GM23338 (cell line): ENCODE data around the gene SNX10. TPM values are rescaled to one million over a fixed set of nuclear protein-coding genes. Genes with fewer than 3 reads are reported as not detected.

ENCODE experiments used
- ATAC-seq: fragments of 200-7000 bp; cut with Tn5 transposase; 3 replicates; pipeline ENCODE4 v1.9.1; 2020
- DNase-seq: peaks from one replicate; pipeline ENCODE4 v3.0.0-alpha.2; 2015; ENCODE audit warnings: low spot score
- H2AFZ ChIP-seq: fragments of 200-600 bp; sonication (generic); 2 replicates; pipeline ENCODE4 v1.8.0; 2016; ENCODE audit warnings: antibody characterized with exemption, mild to moderate bottlenecking, moderate library complexity
- H3F3A ChIP-seq: fragments of 200-600 bp; sonication (generic); replicated peaks from 2 replicates; pipeline ENCODE4 v1.8.0; 2017; ENCODE audit warnings: antibody characterized with exemption, mixed run types, low read depth
- H3K27ac ChIP-seq: fragments of 200-600 bp; sonication (generic); 2 replicates; pipeline ENCODE4 v1.6.1; 2016; ENCODE audit warnings: low read depth
- H3K27me3 ChIP-seq: fragments of 200-600 bp; sonication (generic); 2 replicates; pipeline ENCODE4 v1.8.0; 2016; ENCODE audit warnings: mild to moderate bottlenecking, mixed run types, moderate library complexity; ENCODE audit not compliant: insufficient read depth
- H3K36me3 ChIP-seq: fragments of 200-600 bp; sonication (generic); 2 replicates; pipeline ENCODE4 v1.8.0; 2016; ENCODE audit warnings: mild to moderate bottlenecking; ENCODE audit not compliant: insufficient read depth
- H3K4me1 ChIP-seq: fragments of 200-600 bp; sonication (generic); 2 replicates; pipeline ENCODE4 v1.8.0; 2016; ENCODE audit warnings: mild to moderate bottlenecking, moderate library complexity; ENCODE audit not compliant: insufficient read depth
- H3K4me2 ChIP-seq: fragments of 200-600 bp; sonication (generic); 2 replicates; pipeline ENCODE4 v1.7.1; 2017; ENCODE audit warnings: mixed run types
- H3K4me3 ChIP-seq: fragments of 200-600 bp; sonication (generic); 2 replicates; pipeline ENCODE4 v1.6.1; 2016; ENCODE audit warnings: mixed run types
- H3K79me2 ChIP-seq: fragments of 200-600 bp; sonication (generic); replicated peaks from 2 replicates; pipeline ENCODE4 v1.8.0; 2017; ENCODE audit warnings: mild to moderate bottlenecking; ENCODE audit not compliant: insufficient read depth
- H3K9me2 ChIP-seq: fragments of 200-600 bp; sonication (generic); 2 replicates; pipeline ENCODE4 v1.8.0; 2017; ENCODE audit not compliant: insufficient read depth
- H4K20me1 ChIP-seq: fragments of 200-600 bp; sonication (generic); replicated peaks from 2 replicates; pipeline ENCODE4 v1.8.0; 2017; ENCODE audit warnings: mild to moderate bottlenecking; ENCODE audit not compliant: insufficient read depth
- H3K27ac Mint-ChIP-seq: 2 replicates; pipeline ENCODE4 v1.8.0; 2020; ENCODE audit warnings: inconsistent platforms, mild to moderate bottlenecking, moderate library complexity, mixed read lengths
- H3K27me3 Mint-ChIP-seq: 3 replicates; pipeline ENCODE4 v1.8.0; 2022; ENCODE audit warnings: low read depth, mild to moderate bottlenecking, moderate library complexity, mixed read lengths, inconsistent platforms; ENCODE audit not compliant: insufficient read depth, poor library complexity
- H3K36me3 Mint-ChIP-seq: 3 replicates; pipeline ENCODE4 v1.8.0; 2021; ENCODE audit warnings: low read depth, mild to moderate bottlenecking, inconsistent platforms, moderate library complexity, mixed read lengths
- H3K4me1 Mint-ChIP-seq: 3 replicates; pipeline ENCODE4 v1.8.0; 2020; ENCODE audit warnings: mild to moderate bottlenecking, inconsistent platforms, mixed read lengths
- H3K4me3 Mint-ChIP-seq: 3 replicates; pipeline ENCODE4 v1.8.0; 2021; ENCODE audit warnings: moderate library complexity, mild to moderate bottlenecking, inconsistent platforms, mixed read lengths
- H3K9me3 Mint-ChIP-seq: 3 replicates; pipeline ENCODE4 v1.8.0; 2020; ENCODE audit warnings: moderate library complexity, mild to moderate bottlenecking, inconsistent platforms, mixed read lengths
- CREB1 ChIP-seq: fragments of 250-450 bp; sonication (Bioruptor Pico); IDR thresholded peaks from 2 replicates; pipeline ENCODE4 v1.5.0; 2020; ENCODE audit warnings: low read depth, mild to moderate bottlenecking, moderate library complexity
- ETS1 ChIP-seq: IDR thresholded peaks from 2 replicates; pipeline ENCODE4 v1.6.1; 2016; ENCODE audit warnings: antibody characterized with exemption
- EZH2 ChIP-seq: fragments of 200-600 bp; sonication (generic); IDR thresholded peaks from one replicate; pipeline ENCODE4 v1.8.0; 2017; ENCODE audit warnings: antibody characterized with exemption, mild to moderate bottlenecking, low read depth; ENCODE audit not compliant: unreplicated experiment
- EZH2phosphoT487 ChIP-seq: fragments of 200-600 bp; sonication (generic); IDR thresholded peaks from one replicate; pipeline ENCODE4 v1.8.1; 2018; ENCODE audit warnings: antibody characterized with exemption; ENCODE audit not compliant: unreplicated experiment
- JUNB ChIP-seq: IDR thresholded peaks from one replicate; pipeline ENCODE4 v1.6.1; 2016; ENCODE audit warnings: antibody characterized with exemption; ENCODE audit not compliant: unreplicated experiment
- POLR2AphosphoS5 ChIP-seq: IDR thresholded peaks from 2 replicates; pipeline ENCODE4 v1.6.1; 2016; ENCODE audit warnings: antibody characterized with exemption, low read depth
- REST ChIP-seq: IDR thresholded peaks from one replicate; pipeline ENCODE4 v1.6.1; 2018; ENCODE audit warnings: antibody characterized with exemption; ENCODE audit not compliant: unreplicated experiment
- STAT1 ChIP-seq: IDR thresholded peaks from one replicate; pipeline ENCODE4 v1.6.1; 2016; ENCODE audit warnings: antibody characterized with exemption; ENCODE audit not compliant: unreplicated experiment
- ZNF114 ChIP-seq: fragments of 250-450 bp; sonication (Bioruptor Pico); IDR thresholded peaks from 2 replicates; pipeline ENCODE4 v1.5.0; 2020; ENCODE audit warnings: mild to moderate bottlenecking, moderate library complexity
- ZNF462 ChIP-seq: fragments of 250-450 bp; sonication (Bioruptor Pico); IDR thresholded peaks from 2 replicates; pipeline ENCODE4 v1.5.0; 2020; ENCODE audit warnings: mild to moderate bottlenecking, moderate library complexity
- polyA plus RNA-seq: library from polyadenylated mRNA; unstranded; fragments of >200 nt; fragmentation: Nextera tagmentation; extraction: Ambion mirVana; gene quantifications from 2 replicates; pipeline ENCODE4 v1.2.1, GENCODE V29; 2016
- total RNA-seq: library from RNA; depleted of rRNA; stranded (reverse); fragments of >200 nt; shearing (Covaris generic); gene quantifications from 2 replicates; pipeline ENCODE4 v1.2.3, GENCODE V29; 2014

The SNX10 gene
- total and polyA plus RNA-seq, 2 experiments from 2014 or later: 15.8 to 17.8 TPM

GRCh38 chr7:26403640-26404039 lies 112.0 kb downstream of the SNX10 start:
- Mint-ChIP-seq H3K27me3 (peaks cover 7% of the 10 kb centered on the region), H3K27ac (no peak overlapping the region), H3K9me3 (no peaks in the 10 kb centered on the region; the same call in 2 of the 3 replicates), H3K36me3 (no peaks in the 10 kb centered on the region; the same call in 2 of the 3 replicates), H3K4me1 (peaks cover 15% of the 10 kb centered on the region), H3K4me3 (no peak overlapping the region)
- no peak overlapping the region for H2AFZ ChIP-seq
- H3K36me3 ChIP-seq: no peaks in the 10 kb centered on the region
- H3K79me2 ChIP-seq: no peaks in the 10 kb centered on the region
- DNase-seq (no peak), ATAC-seq (no peak)
- TF ChIP-seq ZNF462 (no peak), JUNB (no peak), EZH2 (no peak), EZH2phosphoT487 (no peak), REST (no peak), CREB1 (CRISPR knock-in tag) (no peak), ETS1 (no peak), STAT1 (no peak), ZNF114 (CRISPR knock-in tag) (no peak), POLR2AphosphoS5 (no peak)
- no peaks in the 10 kb centered on the region for H3K27me3 ChIP-seq
- H3K4me3 ChIP-seq: no peak overlapping the region
- no peaks in the 10 kb centered on the region; the same call in 1 of the 2 replicates for H3F3A ChIP-seq
- no peak overlapping the region for H3K4me2 ChIP-seq
- no peaks in the 10 kb centered on the region for H4K20me1 ChIP-seq
- H3K9me2 ChIP-seq: peaks cover 6% of the 10 kb centered on the region; the same call in 1 of the 2 replicates
- no peak overlapping the region for H3K27ac ChIP-seq
- H3K4me1 ChIP-seq: peaks cover 10% of the 10 kb centered on the region
